ENCODE results near the gene RPL12. TPM values are rescaled to one million over a fixed set of nuclear protein-coding genes. Genes with fewer than 3 reads are reported as not detected.

The RPL12 gene
- total and polyA plus RNA-seq, 9 of the 15 experiments (the other 6 are each of a cell fraction or from before 2014, with no cell fraction given): 1,614 to 4,558 (median 2,531) TPM

GRCh38 chr9:127451608-127451857 is 327 bp upstream of the RPL12 start:
- in situ Hi-C loops (cut with MboI): no loop called here
- Histone ChIP-seq H3K36me3 (ENCODE audit: control insufficient read depth, insufficient read depth, low read length) (peaks cover 48% of the 10 kb centered on the region), H2AFZ (ENCODE audit: low read depth, low read length) (peak overlapping the region; percentile 95), H3K4me1 (replicated peaks in 1 of 2; ENCODE audit: control insufficient read depth in 2 of 2, insufficient read depth in 2 of 2, low read length in 2 of 2) (peaks cover 22 to 28% of the 10 kb centered on the region in 2 experiments; a peak in 4 of 5 replicates), H3K9me3 (replicated peaks; ENCODE audit: control insufficient read depth, insufficient read depth, low read depth, low read length) (no peaks in the 10 kb centered on the region; the same call in 1 of the 2 replicates), H4K20me1 (replicated peaks; ENCODE audit: control insufficient read depth, insufficient read depth, low read length) (peaks cover 29% of the 10 kb centered on the region), H3K27ac (ENCODE audit: extremely low read depth, low read depth, low read length) (peak overlapping the region; percentile 82), H3K9ac (ENCODE audit: insufficient read depth in 1 of 2, low read depth in 2 of 2, low read length in 2 of 2) (peak overlapping the region; percentile 94 to 97), H3K4me2 (ENCODE audit: insufficient read depth, low read length) (peak overlapping the region; percentile 100), H3K4me3 (peak overlapping the region; percentile 78), H3K79me2 (ENCODE audit: control insufficient read depth, insufficient read depth, low read length) (peaks cover 61% of the 10 kb centered on the region), H3K9me1 (ENCODE audit: control insufficient read depth, insufficient read depth, low read length) (no peaks in the 10 kb centered on the region), H3K27me3 (ENCODE audit: control insufficient read depth in 2 of 2, insufficient read depth in 2 of 2, low read length in 2 of 2) (no peaks in the 10 kb centered on the region)
- POLR2A ChIA-PET: interaction anchor here (0.5 to 3.6 kb wide), 18 partner anchors 9 to 1505 kb away, joined by 3 to 21 read pairs (median 4); partner anchors contain the start of genes SLC2A8 and ZNF79
- no peak for DNase-seq (ENCODE audit: extremely low read depth in 1 of 4, low spot score in 3 of 4)
- FAIRE-seq: no peak
- under 1% methylated on average over 14 of the region's 14 CpGs for WGBS (ENCODE audit: insufficient coverage, low coverage, missing lambda C conversion rate)
- CTCF ChIA-PET (ENCODE audit: low intra/inter-chr PET ratio): no interaction called here
- BruUV-seq (replicated peaks): TSS peak; percentile 54
- ATAC-seq: peak; percentile 10
- intact Hi-C loops (cut with micrococcal nuclease): no loop called here
- TF ChIP-seq CAMTA2 (CRISPR knock-in tag; conservative IDR thresholded peaks at IDR 0.05): no peak
- TF ChIP-seq ZNF407 (IDR thresholded peaks at IDR 0.05; ENCODE audit: low read depth): no peak
- peak in 1 of 3 experiments; percentile 70; a peak in 2 of 6 replicates for TF ChIP-seq ZBTB11 (CRISPR knock-in tag; IDR thresholded peaks at IDR 0.05)
- TF ChIP-seq NR2C2 (CRISPR knock-in tag; IDR thresholded peaks at IDR 0.05): no peak
- TF ChIP-seq NR2C2 (tag; IDR thresholded peaks at IDR 0.05): 0 out of 2 replicates have a peak, but pooled peaks have one; percentile 22
- no peak for TF ChIP-seq ATF1 (CRISPR knock-in tag; IDR thresholded peaks at IDR 0.05)
- TF ChIP-seq ATF1 (tag; IDR thresholded peaks at IDR 0.05): peak; percentile 94
- peak; percentile 54; the same call in 1 of the 2 replicates for TF ChIP-seq ATF7 (IDR thresholded peaks at IDR 0.05)
- peak; percentile 25; the same call in 1 of the 2 replicates for TF ChIP-seq PHF8 (IDR thresholded peaks at IDR 0.05; ENCODE audit: borderline replicate concordance, low read length)

Data from K562 (cell line).